Uterine smooth muscle cell (primary cell): ENCODE measurements around the gene C12orf50. TPM values are rescaled to one million over a fixed set of nuclear protein-coding genes. Genes with fewer than 3 reads are reported as not detected.

ENCODE experiments used
- total RNA-seq: library from RNA; depleted of rRNA; stranded (reverse); fragments of >200 nt; gene quantifications from 2 replicates; pipeline ENCODE4 v1.2.3, GENCODE V29; 2014

Gene C12orf50
- total RNA-seq, result under 0.01 TPM in 1 of 2 replicates, not detected in the other

DNA sequence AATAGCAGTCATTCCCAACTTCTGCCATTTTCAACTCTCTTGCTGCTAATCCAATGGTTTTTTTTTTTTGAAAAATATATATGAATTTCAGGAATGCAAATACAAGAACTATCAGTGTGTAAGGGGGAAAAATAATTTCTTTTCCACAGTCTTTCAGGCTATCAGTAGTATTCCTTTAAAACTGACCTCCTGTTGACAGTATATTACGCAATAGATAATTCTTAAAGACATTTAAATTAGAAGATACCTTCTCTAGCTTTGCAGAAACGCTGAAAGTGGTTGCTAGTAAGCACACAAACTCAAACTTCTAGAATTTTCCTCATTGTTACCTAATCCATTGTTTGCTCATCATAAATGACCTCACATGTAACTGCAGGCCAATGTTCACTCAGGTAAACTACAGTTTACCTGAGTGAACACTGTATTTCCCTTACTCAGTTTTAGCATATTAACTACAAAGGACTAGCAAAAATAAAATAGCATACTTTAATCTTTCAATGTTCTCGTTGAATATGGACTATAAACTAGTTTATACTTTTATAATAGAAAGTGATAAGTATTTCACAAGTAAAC is at the start of gene C12orf50:
Gene C12orf50, minus strand, starts transcription at position 309 of the 573 bp plus-strand sequence. CDS start 2,439 bp downstream, outside the sequence.

Other genes with a start within 250 kb of the C12orf50 start
- gene CEP290, start 112.7 kb upstream of the C12orf50 start, total RNA-seq, result 35.5 and 36.9 TPM in 2 replicates
- 51.7 and 59.7 TPM in 2 replicates for gene TMTC3, start 112.9 kb upstream of the C12orf50 start, total RNA-seq